Progenitor cell of endocrine pancreas (in vitro differentiated cells): ENCODE measurements around the gene BBS1. TPM values are rescaled to one million over a fixed set of nuclear protein-coding genes. Genes with fewer than 3 reads are reported as not detected.

ENCODE experiments used
- DNase-seq: peaks from one replicate; pipeline ENCODE4 v3.0.0; 2021; ENCODE audit warnings: low spot score; ENCODE audit not compliant: unreplicated experiment
- H3K27ac Mint-ChIP-seq: 2 replicates; pipeline ENCODE4 v1.8.0; 2021; ENCODE audit warnings: mild to moderate bottlenecking, moderate library complexity, mixed read lengths
- H3K27me3 Mint-ChIP-seq: 2 replicates; pipeline ENCODE4 v1.8.0; 2021; ENCODE audit warnings: mixed read lengths
- H3K36me3 Mint-ChIP-seq: 2 replicates; pipeline ENCODE4 v1.8.0; 2022; ENCODE audit warnings: mixed read lengths; ENCODE audit not compliant: insufficient read depth
- H3K4me1 Mint-ChIP-seq: 2 replicates; pipeline ENCODE4 v1.8.0; 2021; ENCODE audit warnings: low read depth, mixed read lengths
- H3K4me3 Mint-ChIP-seq: 2 replicates; pipeline ENCODE4 v1.8.0; 2021; ENCODE audit warnings: low read depth, mild to moderate bottlenecking, moderate library complexity, mixed read lengths
- H3K9me3 Mint-ChIP-seq: 2 replicates; pipeline ENCODE4 v1.8.0; 2021; ENCODE audit warnings: low read depth, mixed read lengths
- total RNA-seq: library from RNA; stranded (reverse); gene quantifications from 2 replicates; pipeline ENCODE4 v1.2.1, GENCODE V29; 2021
- TF ChIP-seq, protein P1 (sequence below): fragments of 200-600 bp; sonication (generic); IDR thresholded peaks from one replicate; pipeline ENCODE4 v1.5.0; 2021; ENCODE audit warnings: antibody characterized with exemption, mild to moderate bottlenecking; ENCODE audit not compliant: unreplicated experiment

BBS1 gene
- total RNA-seq, 1 donor from 2014 or later = 80.3 TPM

DNA sequence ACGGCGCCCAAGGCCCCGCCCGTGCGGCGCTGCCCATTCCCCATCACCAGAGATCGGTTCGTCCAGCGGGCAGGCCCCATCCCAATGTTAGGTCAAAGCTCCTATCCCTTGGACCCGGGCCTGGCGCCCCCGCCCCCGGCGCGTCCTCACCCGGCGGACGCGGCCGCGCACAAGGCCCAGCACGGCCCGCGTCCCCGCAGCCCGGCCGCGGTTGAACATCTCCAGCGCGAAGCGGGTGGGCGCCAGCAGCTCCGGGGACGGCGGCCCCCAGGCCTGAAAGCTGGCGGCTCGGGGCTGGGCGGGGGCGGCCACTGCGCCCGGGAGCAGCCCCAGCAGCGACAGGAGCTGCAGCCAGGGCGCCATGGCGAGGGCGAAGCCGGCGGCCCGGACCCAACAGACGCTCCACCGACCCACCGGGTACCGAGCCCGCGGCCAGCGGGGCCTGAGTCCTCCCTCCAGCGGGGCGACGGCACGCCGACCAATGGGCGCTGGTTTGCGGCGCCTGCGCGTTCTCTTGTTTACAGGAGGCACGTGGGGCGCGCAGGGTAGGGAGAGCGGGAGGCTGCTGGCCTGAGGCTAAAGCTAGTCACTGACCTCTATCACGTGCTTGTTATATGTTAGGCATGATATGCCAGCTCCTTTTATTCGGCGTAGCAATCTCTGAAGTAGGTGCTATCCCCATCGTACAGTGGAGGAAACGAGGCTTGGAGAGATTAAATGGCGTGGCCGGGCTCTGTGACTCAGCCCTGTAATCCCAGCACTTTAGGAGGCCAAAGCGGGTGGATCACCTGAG is 57.9 kb downstream of the BBS1 start, which contains the start of gene CTSF:
TSS of gene CTSF (minus strand) at position 483 of the 793 bp plus-strand sequence. CDS start at position 363, 120 bp downstream.
- no peaks in the 10 kb centered on the region for H3K4me1 Mint-ChIP-seq
- H3K27ac Mint-ChIP-seq = no peak within 1 kb of the TSS
- no peaks in the 10 kb centered on the region for H3K27me3 Mint-ChIP-seq
- no peaks in the 10 kb centered on the region for H3K36me3 Mint-ChIP-seq
- no peak within 1 kb of the TSS for H3K4me3 Mint-ChIP-seq
- DNase-seq = no peak
- TF ChIP-seq, protein P1, sequence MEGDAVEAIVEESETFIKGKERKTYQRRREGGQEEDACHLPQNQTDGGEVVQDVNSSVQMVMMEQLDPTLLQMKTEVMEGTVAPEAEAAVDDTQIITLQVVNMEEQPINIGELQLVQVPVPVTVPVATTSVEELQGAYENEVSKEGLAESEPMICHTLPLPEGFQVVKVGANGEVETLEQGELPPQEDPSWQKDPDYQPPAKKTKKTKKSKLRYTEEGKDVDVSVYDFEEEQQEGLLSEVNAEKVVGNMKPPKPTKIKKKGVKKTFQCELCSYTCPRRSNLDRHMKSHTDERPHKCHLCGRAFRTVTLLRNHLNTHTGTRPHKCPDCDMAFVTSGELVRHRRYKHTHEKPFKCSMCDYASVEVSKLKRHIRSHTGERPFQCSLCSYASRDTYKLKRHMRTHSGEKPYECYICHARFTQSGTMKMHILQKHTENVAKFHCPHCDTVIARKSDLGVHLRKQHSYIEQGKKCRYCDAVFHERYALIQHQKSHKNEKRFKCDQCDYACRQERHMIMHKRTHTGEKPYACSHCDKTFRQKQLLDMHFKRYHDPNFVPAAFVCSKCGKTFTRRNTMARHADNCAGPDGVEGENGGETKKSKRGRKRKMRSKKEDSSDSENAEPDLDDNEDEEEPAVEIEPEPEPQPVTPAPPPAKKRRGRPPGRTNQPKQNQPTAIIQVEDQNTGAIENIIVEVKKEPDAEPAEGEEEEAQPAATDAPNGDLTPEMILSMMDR = no peak
- no peaks in the 10 kb centered on the region for H3K9me3 Mint-ChIP-seq

DNA sequence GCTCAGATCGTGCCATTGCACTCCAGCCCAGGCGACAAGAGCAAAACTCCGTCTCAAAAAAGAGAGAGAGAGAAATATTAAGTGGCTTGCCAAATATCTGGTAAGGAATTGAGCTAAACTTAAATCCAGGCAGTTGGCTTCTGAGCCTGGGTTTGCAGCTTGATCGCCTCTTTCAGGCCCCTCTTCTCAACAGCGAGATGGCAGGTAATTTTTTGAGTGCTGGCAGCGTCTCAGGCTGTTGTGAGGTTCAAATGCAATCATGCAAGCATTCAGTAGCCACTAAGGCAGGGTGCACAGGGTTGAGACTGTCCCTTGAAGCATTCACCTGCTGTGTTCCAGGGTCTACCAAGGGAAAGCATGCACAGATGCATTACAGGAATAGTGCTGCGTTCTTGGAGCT is 58.6 kb downstream of the BBS1 start:
- Mint-ChIP-seq H3K4me3 (no peak overlapping the region), H3K4me1 (no peaks in the 10 kb centered on the region), H3K27me3 (no peaks in the 10 kb centered on the region), H3K9me3 (no peaks in the 10 kb centered on the region), H3K36me3 (no peaks in the 10 kb centered on the region), H3K27ac (no peak overlapping the region)
- TF ChIP-seq, protein P1 = no peak
- DNase-seq = no peak

DNA sequence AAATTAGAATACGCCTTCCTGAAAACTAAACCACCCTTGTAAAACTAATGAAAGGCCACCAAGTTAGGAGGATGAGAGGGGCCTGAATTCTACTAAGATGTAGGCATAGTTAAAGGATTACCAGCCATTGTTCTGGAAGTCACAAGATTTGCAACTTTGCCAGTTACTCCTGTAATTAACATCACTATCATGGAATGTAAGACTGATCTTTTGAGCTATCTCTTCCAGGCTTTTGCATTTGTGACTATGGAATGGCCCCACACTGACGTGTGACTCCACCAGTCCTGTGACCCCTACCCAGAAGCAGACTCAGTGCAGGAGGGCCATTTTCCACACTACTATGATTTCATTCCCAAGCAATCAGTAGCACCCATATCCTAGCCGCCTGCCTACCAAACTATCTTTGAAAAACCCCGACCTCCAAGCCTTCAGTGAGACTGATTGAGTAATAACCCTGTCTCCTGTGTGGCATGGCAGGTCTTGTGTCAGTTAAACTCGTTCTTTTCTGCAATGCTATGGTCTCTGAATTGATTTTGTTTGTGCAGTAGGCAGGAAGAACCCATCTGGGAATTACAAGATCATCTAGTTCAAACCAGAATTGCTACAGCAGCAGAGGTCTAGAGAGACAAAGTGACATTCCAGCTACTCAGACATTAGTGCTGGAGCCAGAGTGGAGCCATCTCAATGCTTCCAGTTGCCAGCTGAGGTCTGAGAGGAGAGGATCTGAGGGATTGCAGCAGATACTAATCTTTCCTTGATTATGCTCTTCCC is 59.8 kb downstream of the BBS1 start:
- TF ChIP-seq, protein P1 = no peak
- H3K4me1 Mint-ChIP-seq = no peaks in the 10 kb centered on the region
- H3K4me3 Mint-ChIP-seq = no peak overlapping the region
- DNase-seq = no peak
- H3K36me3 Mint-ChIP-seq = no peaks in the 10 kb centered on the region
- H3K27me3 Mint-ChIP-seq = no peaks in the 10 kb centered on the region
- H3K9me3 Mint-ChIP-seq = no peaks in the 10 kb centered on the region
- no peak overlapping the region for H3K27ac Mint-ChIP-seq

DNA sequence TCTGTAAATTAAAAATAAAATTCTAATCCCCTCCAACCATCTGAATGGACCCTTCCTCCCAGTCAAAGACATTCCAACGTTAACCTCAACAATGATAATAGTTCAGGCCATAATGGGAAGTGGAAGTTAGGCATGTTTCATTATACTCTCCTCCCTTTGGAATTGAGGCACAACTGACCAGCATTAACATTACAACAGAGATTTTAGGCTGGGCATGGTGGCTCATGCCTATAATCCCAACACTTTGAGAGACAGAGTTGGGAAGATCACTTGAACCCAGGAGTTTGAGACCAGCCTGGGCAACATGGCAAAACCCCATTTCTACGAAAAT is 60.4 kb downstream of the BBS1 start:
- Mint-ChIP-seq H3K27me3 (no peaks in the 10 kb centered on the region), H3K36me3 (no peaks in the 10 kb centered on the region), H3K4me1 (no peaks in the 10 kb centered on the region), H3K4me3 (no peak overlapping the region), H3K9me3 (no peaks in the 10 kb centered on the region), H3K27ac (no peak overlapping the region)
- TF ChIP-seq, protein P1 = no peak
- DNase-seq = no peak

DNA sequence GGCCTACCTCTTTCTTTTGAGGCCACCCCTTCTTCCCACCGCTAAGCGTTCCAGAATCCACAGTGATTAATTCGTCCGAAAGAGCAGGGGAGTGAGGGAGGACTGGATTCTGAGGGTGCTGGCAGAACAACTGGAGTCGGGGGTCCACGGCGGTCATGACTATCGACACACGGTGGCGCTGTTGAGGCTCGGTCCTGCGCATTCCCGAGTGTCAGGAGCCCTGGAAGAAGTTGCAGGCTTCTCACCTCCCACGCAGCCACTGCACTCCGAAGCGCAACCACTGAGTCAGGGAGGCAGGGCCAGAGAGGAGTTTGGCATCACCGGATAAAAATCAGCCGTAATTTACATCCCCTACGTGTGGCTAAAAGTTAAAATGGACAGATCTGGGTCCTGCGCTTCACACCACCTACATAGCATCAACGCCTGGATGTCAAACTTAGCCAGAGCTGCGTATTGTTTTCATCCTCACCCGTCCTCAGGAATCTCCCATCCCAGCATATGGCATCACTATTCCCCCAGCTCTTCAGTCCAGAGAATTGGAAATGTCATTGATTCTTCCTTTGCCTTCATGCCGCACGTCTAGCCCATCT is 68.7 kb downstream of the BBS1 start:
- Mint-ChIP-seq H3K27me3 (peaks cover 19% of the 10 kb centered on the region), H3K9me3 (peaks cover 4% of the 10 kb centered on the region)

More for the DNA sequence above, 68.7 kb downstream of the BBS1 start:
- H3K36me3 Mint-ChIP-seq = peaks cover 1% of the 10 kb centered on the region
- DNase-seq = peak; percentile 81
- TF ChIP-seq, protein P1 = peak; percentile 86
- H3K4me1 Mint-ChIP-seq = no peaks in the 10 kb centered on the region
- H3K27ac Mint-ChIP-seq = no peak overlapping the region
- no peak overlapping the region for H3K4me3 Mint-ChIP-seq
